Measurements from ENCODE around the gene ZNF750.

ZNF750 gene

DNA sequence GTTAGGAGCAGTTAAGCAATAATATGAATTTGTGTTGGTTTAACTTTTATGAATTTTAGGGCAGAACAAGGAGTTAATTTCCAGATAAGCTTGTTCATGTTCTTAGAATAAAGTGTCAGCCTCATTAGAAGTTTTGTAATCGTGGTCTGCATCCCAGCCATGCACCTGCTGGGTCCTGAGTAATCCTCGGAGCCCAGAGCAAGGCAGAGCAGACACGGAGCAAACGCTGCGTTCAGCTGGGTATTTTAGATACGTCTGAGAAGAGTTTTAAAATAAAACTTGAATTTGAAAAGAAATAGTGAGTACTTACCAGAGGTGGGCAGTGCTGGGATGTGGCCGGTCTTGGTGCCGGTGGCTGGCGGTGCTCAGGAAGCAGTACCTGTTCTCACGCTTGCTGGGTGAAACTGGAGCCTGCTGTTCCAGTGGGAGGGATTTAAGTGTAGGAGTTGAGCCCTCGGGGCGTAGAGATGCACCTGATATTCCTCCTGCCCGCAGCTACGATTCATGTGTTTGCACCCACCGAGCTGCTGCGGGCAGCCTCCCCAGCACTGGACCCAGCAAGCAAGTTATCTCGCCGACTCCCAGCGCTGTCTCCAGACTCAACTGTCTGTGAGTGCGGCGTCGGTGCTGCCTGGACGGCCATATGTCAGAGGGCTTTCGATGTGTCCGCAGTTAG, at the start of gene ZNF750:
Gene ZNF750 (minus strand): TSS at position 406 of the 676 bp plus-strand sequence. CDS start 7,568 bp downstream, outside the sequence.
- no peak for DNase-seq (ENCODE audit: low read depth in 2 of 2)

DNA sequence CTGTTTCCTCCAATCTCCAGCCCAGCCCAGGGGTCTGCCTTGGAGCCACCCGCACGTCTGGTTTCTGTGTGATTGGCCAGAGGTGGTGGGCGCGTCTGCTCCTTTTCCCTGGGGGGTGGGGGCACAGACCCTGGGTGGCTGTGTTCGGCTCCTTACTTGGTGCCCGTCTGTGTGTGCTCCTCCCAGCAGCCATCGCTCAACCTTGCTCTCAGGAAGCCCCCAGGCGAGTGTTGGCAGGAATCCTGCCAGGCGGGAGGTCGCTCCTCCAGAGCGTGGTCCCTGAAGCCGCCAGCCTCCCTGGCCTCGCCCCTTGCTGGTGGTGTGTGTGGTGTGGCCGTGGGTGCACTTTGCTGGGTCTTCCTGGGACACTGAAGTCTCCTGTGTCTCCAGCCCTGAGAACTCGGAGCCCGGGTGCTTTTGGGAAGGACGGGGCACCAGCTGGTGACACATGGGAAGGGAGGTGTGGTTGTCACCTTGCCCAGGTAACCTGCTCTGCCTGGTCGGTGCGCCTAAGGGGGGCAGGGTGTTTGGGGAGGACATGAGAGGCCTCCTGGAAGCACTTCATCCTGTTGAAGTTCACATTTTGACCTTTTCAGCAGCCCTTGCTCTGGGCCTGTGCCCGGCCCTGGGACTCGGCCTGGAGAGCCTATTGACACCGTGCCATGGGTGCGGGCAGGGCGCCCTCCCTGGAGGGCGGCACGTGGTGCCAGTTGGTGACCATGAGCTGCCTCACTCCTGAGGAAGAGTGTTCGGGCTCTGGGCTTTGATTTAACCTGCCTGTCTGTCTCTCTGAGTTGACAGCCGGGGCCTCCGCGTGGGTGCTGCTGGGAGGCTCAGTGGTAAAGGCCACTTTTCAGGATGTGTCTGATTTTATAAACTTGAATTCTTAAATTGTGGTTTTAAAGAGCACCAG, 49.0 kb upstream of the ZNF750 start:
- DNase-seq (ENCODE audit: low read depth in 2 of 2): no peak

DNA sequence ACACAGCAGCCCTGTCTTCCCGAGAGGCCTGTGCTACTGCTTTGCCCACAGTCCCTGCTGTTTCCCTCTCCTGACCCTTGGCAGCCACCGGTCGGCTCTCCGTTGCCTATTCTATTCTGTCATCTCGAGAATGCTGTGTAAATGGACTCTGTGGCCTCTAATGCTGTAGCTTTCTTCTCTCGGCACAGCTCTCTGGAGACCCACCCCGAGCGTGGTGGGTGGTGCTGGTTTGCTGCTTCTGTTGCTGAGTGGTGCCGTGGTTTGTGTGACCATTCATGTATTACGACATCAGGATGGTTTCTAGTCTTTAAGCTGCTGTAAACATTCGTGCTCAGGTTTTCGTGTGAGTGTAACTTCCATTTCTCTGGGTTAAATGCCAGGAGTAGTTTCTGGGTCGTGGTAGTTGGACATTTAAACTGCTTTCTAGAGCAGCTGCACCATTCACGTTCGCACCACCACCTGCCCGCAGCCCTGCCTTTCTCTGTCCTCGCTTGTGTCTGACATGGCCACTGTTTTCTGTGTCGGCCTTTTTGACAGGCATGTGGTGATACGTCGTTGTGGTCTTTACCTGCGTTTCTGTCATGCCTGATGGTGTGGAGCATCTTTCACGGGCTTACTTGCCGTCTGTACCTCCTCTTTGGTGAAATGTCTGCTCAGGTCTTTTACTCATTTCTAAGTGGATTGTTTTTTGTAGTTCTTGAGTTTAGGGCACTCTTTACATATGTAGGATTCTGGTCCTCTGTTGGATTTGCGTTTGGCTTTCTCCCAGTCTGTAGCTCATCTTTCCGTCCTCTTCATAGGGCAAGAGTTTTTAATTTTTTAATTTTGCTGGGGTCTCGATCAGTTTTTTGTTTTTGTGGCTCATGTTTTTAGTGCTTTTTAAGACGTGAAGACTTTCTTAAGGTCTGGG, 47.7 kb upstream of the ZNF750 start:
- no peak for DNase-seq (ENCODE audit: low read depth in 2 of 2)

DNA sequence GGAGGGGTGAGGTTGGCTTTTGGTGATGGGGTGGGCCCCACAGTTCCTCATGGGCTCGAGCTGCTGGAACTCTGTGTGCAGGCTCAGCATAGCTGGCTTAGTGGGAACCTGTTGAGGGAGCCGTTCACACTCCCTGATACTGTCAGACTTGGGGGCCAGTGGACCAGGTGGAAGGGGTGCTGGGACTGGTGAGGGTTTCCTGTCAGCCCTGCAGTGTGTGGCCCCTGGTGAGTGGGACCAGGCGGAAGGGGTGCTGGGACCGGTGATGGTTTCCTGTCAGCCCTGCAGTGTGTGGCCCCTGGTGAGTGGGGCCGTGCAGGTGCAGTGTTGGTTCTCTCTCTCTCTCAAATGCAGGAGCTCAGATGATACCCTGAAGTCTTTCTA, 45.1 kb upstream of the ZNF750 start:
- no peak for DNase-seq (ENCODE audit: low read depth in 2 of 2)

DNA sequence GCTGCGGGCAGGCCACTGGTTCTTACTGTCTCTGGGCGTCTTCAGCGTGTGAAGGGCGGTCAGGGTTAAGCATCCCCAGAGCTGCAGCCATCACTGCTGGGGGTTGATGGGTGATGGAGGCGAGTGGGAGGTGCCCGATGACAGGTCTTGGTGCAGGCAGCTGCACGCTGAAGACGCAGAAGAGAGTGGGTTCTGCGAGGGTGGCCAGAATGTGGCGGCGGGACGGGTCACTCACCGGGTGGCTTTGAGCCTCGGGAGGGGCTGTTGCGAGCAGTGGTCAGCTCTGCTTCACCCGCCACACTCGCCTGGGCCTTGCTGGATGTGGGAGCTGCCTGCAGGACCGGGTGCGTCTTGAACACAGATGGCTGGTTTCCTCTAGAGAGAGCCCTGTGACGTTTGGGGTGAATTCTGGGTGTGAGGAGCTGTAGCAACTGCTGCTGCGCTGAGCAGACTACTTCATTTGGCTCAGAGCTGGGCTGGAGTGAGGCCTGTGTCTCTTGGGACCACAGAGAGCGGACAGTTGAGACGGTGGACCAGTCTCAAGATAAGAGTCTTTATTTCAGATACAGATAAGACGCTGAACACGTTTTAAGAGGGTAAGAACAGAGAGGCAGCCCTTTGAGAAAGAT, 44.6 kb upstream of the ZNF750 start:
- DNase-seq (ENCODE audit: low read depth in 2 of 2): no peak

DNA sequence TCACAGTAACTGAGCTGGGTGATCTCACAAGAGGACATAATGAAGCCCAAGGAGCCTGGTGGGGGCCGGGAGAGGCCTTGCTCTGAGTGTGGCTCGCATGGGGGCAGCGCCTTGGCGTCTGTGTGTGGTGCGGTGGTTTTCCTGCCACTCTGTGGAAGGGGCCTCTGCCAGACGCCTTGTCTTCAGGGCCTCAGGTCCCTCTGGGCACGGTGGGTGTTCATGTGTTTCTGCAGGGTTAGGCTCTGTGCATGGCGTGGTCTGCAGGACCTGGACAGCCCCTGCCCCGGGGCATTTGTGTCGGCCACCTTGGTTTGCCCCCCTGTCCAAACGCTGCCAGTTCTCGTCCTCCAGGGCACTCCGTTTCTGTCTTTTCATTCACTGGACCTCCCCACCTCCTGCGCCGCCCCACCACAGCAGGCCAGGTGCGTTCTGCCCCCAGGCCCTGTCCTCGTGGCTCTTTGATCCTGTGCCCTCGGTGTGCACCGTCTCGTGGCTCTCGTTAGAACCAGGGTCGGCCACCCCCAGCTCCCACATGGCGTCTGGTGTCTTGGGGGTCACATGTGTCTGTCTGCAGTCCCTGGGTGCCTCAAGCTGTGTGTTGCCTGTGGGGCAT, 43.7 kb upstream of the ZNF750 start:
- DNase-seq (ENCODE audit: low read depth in 2 of 2): no peak

DNA sequence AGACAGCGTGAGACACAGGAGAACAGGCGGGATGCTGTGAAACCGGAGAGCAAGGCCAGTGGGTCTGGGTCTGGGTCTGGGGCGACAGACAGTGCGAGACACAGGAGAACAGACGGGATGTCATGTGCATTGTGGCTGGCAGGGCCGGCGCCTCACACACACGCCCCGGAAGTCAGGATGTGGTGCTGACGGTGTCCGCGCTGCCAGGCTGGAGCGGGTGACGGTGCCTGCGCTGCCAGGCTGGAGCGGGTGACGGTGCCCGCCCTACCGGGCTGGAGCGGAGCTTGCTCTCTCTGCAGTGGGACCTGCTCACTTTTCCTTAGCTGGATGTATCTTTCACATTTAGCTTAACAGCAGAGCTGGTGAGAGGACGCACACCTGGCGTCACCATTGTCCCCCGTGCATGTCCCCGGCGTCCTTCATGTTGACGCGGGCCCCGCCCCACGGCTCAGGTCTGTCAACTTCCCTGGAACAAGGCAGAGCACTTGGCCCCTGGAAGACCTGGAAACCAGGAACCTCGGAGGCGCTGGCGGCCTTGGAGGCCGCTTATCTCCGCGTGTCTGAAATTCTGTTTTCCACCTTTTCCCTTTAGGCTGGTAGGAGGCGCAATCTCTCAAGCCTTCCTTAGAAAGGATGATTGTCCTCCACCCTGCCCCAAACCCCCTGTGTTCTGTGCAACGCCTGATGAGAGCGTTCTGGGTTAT, 43.0 kb upstream of the ZNF750 start:
- peak; percentile 51 to 57 for DNase-seq (ENCODE audit: low read depth in 2 of 2)

DNA sequence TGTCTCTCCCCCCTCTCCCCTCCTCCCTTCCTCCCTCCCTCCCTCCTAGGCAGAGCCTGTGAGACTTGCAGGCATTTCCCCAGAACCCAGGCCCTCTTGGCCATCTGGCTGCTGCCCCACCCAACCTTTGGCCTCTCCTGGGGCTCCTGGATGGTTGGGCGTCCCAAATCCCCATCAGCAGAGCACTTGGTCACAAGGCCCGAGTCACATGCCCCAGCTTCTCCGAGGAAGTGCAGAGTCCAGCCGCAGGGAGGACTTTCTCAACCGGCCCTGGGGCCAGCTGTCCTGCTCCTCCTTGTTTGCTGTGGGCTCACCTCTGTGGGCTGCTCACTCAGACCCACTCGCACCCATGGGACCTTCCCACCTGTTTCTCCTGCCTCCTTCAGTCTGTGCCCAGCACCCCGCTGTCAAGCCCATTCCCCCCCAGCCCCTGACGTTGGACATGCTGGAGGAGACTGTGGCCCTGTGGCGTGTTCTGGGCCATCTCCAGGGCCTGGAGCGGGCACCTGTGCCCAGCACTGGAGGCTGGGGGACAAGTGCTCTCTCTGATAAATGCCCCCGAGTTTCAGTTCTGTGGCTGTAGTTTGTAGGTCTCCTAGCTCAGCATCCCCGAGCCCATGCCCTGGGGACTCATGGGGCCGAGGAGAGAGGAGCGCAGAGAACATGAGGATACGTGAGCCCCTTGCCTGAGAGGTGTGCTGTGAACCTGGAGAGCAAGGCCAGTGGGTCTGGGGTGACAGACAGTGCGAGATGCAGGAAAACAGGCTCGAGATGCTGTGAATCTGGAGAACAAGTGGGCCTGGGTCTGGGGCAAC, 42.3 kb upstream of the ZNF750 start:
- no peak for DNase-seq (ENCODE audit: low read depth in 2 of 2)

DNA sequence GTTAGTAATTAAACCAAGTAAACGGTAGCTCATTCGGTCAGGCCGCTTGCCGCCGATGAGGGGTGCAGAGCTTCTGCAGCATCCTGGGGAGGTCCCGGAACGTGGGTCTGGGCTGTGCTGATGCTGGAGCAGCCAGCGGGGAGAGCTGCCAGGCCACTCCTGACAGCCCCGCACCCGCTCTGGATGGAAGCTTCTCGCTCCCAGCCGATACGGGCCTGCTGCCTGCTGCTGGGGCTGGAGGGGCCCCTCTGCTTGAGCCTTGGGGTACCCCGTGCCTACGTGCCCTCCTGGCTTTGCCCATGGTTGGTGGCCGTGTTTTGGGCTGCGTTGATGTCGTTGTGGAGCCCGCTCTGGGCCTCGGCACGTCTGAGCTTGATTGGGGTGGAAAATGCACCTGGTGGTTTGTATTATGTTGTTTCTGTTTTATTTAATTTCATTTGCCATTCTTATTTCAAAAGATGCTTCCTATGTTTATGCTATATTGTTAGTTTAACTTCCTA, 41.6 kb upstream of the ZNF750 start:
- no peak for DNase-seq (ENCODE audit: low read depth in 2 of 2)

DNA sequence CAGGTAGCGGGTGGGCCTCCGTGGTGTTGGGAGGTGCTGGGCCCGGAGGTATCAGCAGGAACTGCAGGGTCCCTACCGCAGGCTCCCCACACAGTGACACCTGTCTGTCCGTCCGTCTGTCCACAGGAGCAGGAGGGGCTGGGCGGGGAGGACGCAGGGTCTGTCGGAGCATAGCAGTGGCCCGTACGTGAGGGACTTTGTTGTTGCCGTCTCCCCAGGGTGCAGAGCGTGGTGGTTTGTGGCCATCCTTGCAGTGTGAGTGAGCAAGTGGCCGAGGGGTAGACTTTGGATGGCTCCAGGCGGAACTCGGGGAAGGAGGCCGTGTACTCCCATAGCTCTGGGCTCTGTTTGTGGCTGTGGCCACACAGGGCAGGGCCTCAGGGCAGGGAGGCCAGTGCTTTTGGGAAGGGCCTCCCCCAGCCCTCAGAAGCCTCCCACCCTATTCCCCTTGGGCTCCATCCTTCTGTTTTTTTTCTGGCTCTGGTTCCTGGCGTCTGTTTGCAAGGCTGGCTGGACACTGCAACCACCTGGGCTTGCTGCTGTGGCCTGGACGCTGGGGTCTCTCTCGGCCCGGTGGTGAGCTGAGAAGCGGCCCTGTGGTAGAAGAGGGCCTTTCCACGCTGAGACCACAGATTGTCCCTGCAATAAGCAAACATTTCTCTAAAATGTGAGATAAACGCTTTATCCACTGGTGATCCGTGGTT, 41.0 kb upstream of the ZNF750 start:
- no peak for DNase-seq (ENCODE audit: low read depth in 2 of 2)

DNA sequence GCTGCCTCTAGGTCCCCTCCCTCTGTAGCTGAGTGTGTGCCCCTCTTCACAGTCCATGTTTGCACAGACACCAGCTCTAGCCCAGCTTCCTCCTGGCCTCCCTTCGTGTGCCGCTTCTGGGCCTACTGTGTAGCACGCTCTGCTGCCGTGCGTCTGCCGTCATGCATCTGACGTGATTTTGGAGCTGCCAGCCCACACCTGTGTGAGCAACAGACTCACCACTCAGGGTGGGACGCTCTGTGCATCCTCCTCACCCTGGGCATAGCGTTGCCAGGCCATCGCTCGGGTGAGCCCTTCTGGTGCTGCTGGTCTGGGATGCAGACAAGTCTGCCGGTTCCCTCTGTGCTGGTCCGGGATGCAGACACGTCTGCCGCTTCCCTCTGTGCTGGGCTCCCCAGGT, 39.4 kb upstream of the ZNF750 start:
- DNase-seq (ENCODE audit: low read depth in 2 of 2): no peak

DNA sequence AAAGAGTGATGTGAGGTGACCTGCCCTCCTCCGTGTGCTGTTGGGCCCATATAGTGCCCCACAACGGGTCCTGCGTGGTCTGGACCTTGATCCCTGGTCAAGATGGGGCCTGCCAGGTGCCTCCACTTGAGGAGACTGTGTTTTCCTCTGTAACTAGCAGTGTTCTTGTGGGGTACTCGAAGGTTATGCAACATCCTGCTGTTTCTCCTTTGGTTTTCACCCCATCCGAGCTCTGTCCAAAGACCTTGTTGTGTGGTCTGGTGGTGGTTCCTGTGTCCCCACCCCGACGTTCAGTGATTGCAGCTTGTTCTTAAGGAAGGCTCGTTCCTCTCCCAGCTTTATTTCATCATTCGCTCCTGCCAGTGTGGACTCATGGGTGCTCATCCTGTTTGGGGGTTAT, 38.7 kb upstream of the ZNF750 start:
- DNase-seq (ENCODE audit: low read depth in 2 of 2): no peak

DNA sequence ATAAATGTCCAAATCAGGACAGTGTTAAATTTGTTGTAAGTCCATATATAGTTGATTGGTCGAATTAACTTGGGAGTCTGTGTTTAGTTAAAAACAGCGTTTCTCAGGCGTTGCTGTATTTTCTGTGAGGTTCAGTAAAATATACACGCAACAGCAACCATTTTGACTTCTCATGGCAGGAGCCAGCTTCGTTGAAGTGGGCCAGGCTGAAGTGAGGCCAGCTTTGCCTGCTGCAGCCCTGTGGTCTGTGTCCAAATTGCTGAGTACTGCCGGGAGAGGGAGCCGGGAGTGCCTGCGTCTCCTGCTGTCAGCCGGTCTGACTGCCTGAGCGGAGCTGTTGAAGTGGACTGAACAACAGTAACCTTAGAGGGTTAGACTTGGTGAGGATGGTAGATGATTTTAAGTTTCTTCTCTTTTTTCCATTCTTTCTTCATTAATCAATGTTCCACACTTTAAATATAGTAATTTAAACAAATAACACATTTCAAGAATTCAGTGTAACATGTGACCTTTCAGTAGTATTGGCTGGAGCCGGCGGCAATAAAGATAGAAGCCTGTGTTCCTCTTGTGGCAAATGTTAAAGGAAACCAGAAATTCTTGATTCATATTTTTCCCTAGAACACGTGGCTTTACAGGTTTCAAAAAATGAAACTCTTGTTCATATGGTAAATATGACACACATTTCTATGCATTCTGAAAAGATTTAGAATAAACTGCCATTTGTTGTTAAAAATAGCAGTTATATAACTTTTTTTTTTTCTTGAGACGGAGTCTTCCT, 37.0 kb upstream of the ZNF750 start:
- no peak for DNase-seq (ENCODE audit: low read depth in 2 of 2)

DNA sequence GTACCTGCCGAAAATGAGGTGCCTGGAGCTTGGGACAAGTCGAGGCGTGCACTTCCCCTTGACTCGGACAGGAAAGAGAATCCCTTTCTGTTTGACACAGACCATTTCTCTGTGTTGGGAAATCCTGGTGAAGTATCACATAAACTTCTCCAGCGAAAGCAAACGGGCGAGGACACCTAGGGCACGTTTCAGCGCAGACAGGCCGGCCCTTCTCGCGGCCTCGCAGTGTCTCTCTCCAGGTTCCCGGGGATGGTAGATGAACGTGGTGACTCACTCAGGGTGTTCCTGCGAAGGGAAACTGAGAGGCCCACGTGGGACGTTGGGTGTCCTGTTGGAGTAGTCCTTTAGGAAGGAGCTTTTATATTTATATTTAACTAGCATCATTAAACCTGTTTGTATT, 36.3 kb upstream of the ZNF750 start:
- DNase-seq (ENCODE audit: low read depth in 2 of 2): no peak

DNA sequence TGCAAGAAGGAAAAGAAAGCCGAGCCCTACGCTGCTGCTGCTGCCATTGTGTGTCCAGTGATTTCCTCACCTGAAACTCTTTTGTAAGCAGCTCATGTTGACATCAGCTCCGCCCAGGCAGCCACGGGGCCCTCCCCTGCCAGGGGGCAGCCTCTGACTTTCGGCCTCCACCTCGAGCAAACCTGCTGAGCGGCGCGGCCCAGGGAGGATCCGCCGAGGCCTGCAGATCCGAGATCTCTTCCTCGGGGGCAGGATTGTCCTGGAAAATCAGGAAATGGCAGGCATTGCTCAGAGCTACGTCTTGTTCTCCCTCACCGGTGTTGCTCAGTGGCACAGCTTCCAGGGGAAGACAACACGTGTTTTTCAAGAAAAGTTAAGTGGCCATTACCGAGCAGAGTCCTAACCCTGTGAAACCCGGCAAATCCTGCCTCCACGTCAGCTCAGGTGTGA, 35.6 kb upstream of the ZNF750 start:
- DNase-seq (ENCODE audit: low read depth in 2 of 2): no peak

DNA sequence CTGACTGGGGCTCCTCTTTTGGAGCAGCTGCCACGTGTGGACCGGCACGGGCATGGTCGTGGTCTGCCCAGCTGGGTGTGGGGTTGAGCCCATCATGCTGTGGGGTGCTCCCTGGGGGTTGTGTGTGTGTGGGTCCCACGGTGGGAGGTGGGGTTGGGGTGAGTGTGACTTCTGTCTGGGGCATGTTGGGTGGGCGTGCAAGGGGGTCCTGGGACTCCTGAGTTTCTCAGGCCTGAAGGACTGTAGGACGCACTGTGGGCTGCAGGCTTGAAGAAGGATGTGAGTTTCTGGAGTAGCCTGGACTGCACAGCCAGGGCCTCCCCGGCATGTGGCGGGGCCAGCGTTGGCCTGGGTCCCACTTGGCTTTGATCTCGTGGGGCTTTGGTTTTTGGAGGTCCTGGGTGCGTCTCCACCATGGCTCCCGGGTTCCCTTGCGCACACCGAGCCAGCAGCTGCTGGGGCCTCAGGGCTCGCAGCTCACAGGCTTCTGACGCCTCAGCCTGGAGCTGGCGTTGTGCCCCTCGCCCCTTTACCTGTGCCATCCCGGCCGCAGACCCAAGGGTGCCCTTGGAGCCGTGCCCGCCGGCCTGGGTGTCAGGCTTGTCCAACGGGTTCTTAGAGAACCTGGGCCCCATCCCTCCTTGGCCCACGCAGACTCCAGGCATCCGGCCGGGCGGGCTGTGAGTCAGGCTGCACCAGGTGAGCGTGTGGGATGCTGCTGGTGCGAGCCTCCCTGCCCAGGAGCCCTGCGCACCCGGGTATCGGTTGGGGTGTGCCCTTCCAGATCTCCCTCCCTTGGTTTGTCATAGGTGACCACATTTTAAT, 34.4 kb upstream of the ZNF750 start:
- DNase-seq (ENCODE audit: low read depth in 2 of 2): no peak

DNA sequence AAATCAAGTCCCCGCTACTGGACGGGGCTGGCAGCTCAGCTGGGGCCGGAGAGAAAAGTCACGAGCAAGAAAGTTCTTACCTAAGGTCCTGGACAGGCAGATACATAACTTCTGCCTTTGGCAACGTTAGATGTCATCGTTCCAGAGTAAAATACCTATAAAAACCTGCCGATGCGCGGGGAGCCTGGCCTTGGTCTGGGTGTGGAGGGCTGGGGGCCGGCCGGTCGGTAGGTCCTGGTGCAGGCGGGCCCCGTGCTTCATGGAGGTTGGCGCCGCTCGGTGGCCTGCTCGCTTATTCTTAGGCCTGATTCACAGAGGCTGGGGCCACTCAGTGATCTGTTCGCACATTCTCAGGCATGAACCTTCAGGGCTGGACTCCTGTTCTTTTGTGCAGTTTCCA, 33.7 kb upstream of the ZNF750 start:
- DNase-seq (ENCODE audit: low read depth in 2 of 2): no peak
